ENCODE measurements around the gene STOX1.

GRCh38 chr10:68878496-68878895, 51.2 kb downstream of the STOX1 start:
- no peak for TF ChIP-seq POLR2AphosphoS5 (IDR thresholded peaks at IDR 0.05; ENCODE audit: low read depth, low read length)
- TF ChIP-seq TAF1 (IDR thresholded peaks at IDR 0.05; ENCODE audit: borderline replicate concordance, insufficient read depth, low read length), result no peak
